NCI-H2081 treated with DMSO at 0.1 percent for 48 hours (cell line): ENCODE measurements around the gene WDR18.
A peak's percentile ranks its signal among the peaks of the same experiment; 100 is the strongest.

Experiments
- DNase-seq: peaks from one replicate; lab custom pipeline; 2025; lab: John Stamatoyannopoulos, UW

The WDR18 gene

GRCh38 chr19:984165-984967 is at the start of gene WDR18:
Gene WDR18 (plus strand): TSS chr19:984345. CDS start chr19:984354, 9 bp downstream.
- peak; percentile 34 for DNase-seq

GRCh38 chr19:934865-935479 is 49.2 kb upstream of the WDR18 start:
- no peak for DNase-seq

- no peak for DNase-seq
Observed at GRCh38 chr19:936175-936546, 48.0 kb upstream of the WDR18 start.

- no peak for DNase-seq
Observed at GRCh38 chr19:937259-937694, 46.9 kb upstream of the WDR18 start.

- DNase-seq: no peak
Observed at GRCh38 chr19:938233-938923, 45.8 kb upstream of the WDR18 start.

- DNase-seq: no peak
Observed at GRCh38 chr19:939439-939838, 44.7 kb upstream of the WDR18 start.

- no peak for DNase-seq
Observed at GRCh38 chr19:939922-940321, 44.2 kb upstream of the WDR18 start.

- no peak for DNase-seq
Observed at GRCh38 chr19:940591-941291, 43.4 kb upstream of the WDR18 start.

GRCh38 chr19:941292-942132 is 42.6 kb upstream of the WDR18 start:
- no peak for DNase-seq

GRCh38 chr19:942133-942645 is 42.0 kb upstream of the WDR18 start:
- DNase-seq: no peak

GRCh38 chr19:943551-944170 is 40.5 kb upstream of the WDR18 start:
- no peak for DNase-seq

GRCh38 chr19:944171-944567 is 40.0 kb upstream of the WDR18 start:
- DNase-seq: no peak

- DNase-seq: no peak
Observed at GRCh38 chr19:944663-945241, 39.4 kb upstream of the WDR18 start.

GRCh38 chr19:945401-946252 is 38.5 kb upstream of the WDR18 start:
- no peak for DNase-seq

GRCh38 chr19:947090-947706 is 36.9 kb upstream of the WDR18 start:
- no peak for DNase-seq

GRCh38 chr19:947707-948539 is 36.2 kb upstream of the WDR18 start:
- no peak for DNase-seq

- no peak for DNase-seq
Observed at GRCh38 chr19:948842-949496, 35.2 kb upstream of the WDR18 start.
